PC-9 (cell line): Measurements from ENCODE around the gene DAPK1. TPM values are rescaled to one million over a fixed set of nuclear protein-coding genes. Genes with fewer than 3 reads are reported as not detected.

Experiments used
- BruUV-seq: library from RNA; stranded (reverse); fragments of 400-500 nt; replicated peaks from 2 replicates; lab custom pipeline; 2021; lab: Mats Ljungman, UMichigan
- CTCF ChIA-PET: fragments of 300-600 bp; sonication (Branson Sonifier 250); formaldehyde crosslinking; loops from one replicate; lab custom pipeline; 2022; ENCODE audit warnings: antibody characterized with exemption; lab: Charles Lee
- POLR2A ChIA-PET: fragments of 300-600 bp; sonication (Branson Sonifier 250); formaldehyde crosslinking; loops from one replicate; lab custom pipeline; 2022; ENCODE audit warnings: antibody characterized with exemption; ENCODE audit not compliant: unreplicated experiment; lab: Charles Lee
- DNase-seq, 2 experiments: peaks; one replicate each; pipeline versions ENCODE4 v3.0.0 to v3.0.0-alpha.2; 2015 to 2022; ENCODE audit warnings: mixed read lengths in 1 of 2
- H2AFZ ChIP-seq: fragments of 200-600 bp; sonication (generic); 2 replicates; pipeline ENCODE4 v1.8.1; 2017; ENCODE audit warnings: antibody characterized with exemption
- H3F3A ChIP-seq: fragments of 200-600 bp; sonication (generic); 2 replicates; pipeline ENCODE4 v1.8.1; 2017; ENCODE audit warnings: antibody characterized with exemption, mild to moderate bottlenecking, low read depth; ENCODE audit not compliant: insufficient read depth
- H3K27ac ChIP-seq: fragments of 200-600 bp; sonication (generic); 2 replicates; pipeline ENCODE4 v1.6.1; 2016; ENCODE audit warnings: mixed run types
- H3K27me3 ChIP-seq: fragments of 200-600 bp; sonication (generic); 2 replicates; pipeline ENCODE4 v1.6.1; 2016; ENCODE audit warnings: low read depth, mixed run types; ENCODE audit not compliant: insufficient read depth
- H3K36me3 ChIP-seq: fragments of 200-600 bp; sonication (generic); 2 replicates; pipeline ENCODE4 v1.6.1; 2016; ENCODE audit warnings: low read depth, mixed run types
- H3K4me1 ChIP-seq: fragments of 200-600 bp; sonication (generic); replicated peaks from 2 replicates; pipeline ENCODE4 v1.6.1; 2016; ENCODE audit warnings: mixed run types; ENCODE audit not compliant: insufficient read depth
- H3K4me2 ChIP-seq: fragments of 200-600 bp; sonication (generic); 2 replicates; pipeline ENCODE4 v1.6.1; 2017; ENCODE audit warnings: mixed run types
- H3K4me3 ChIP-seq: fragments of 200-600 bp; sonication (generic); 2 replicates; pipeline ENCODE4 v1.6.1; 2016; ENCODE audit warnings: mixed run types
- H3K79me2 ChIP-seq: fragments of 200-600 bp; sonication (generic); 2 replicates; pipeline ENCODE4 v1.6.1; 2017; ENCODE audit warnings: low read depth, mixed run types
- H3K9me2 ChIP-seq: fragments of 200-600 bp; sonication (generic); 2 replicates; pipeline ENCODE4 v1.8.1; 2017; ENCODE audit warnings: mild to moderate bottlenecking; ENCODE audit not compliant: insufficient read depth
- H3K9me3 ChIP-seq: fragments of 200-600 bp; sonication (generic); 2 replicates; pipeline ENCODE4 v1.8.1; 2016; ENCODE audit warnings: low read depth; ENCODE audit not compliant: insufficient read depth
- H4K20me1 ChIP-seq: fragments of 200-600 bp; sonication (generic); 2 replicates; pipeline ENCODE4 v1.8.1; 2017; ENCODE audit not compliant: insufficient read depth
- CTCF ChIP-seq: fragments of 200-600 bp; sonication (generic); conservative IDR thresholded peaks from 2 replicates; pipeline ENCODE4 v1.6.1; 2017; ENCODE audit warnings: mixed run types, antibody characterized with exemption, mild to moderate bottlenecking, moderate library complexity
- EZH2 ChIP-seq: fragments of 200-600 bp; sonication (generic); IDR thresholded peaks from 2 replicates; pipeline ENCODE4 v1.8.0; 2017; ENCODE audit warnings: antibody characterized with exemption, low read depth
- intact Hi-C: fragments of 100-400 bp; cut with micrococcal nuclease; formaldehyde crosslinking; loops from one replicate; pipeline ENCODE4 v1.10.0; 2022; ENCODE audit not compliant: unreplicated experiment
- total RNA-seq: library from RNA; stranded (reverse); gene quantifications from 2 replicates; pipeline ENCODE4 v1.2.3, GENCODE V29; 2021

Gene DAPK1
- total RNA-seq, 1 experiment from 2014 or later, result 100 TPM

GRCh38 chr9:87535817-87536539 is 38.3 kb downstream of the DAPK1 start:
- Histone ChIP-seq H4K20me1 (no peaks in the 10 kb centered on the region), H3K27ac (no peak overlapping the region), H3K9me3 (no peaks in the 10 kb centered on the region), H3K4me3 (no peak overlapping the region), H3K27me3 (no peaks in the 10 kb centered on the region), H3K36me3 (no peaks in the 10 kb centered on the region), H3K9me2 (no peaks in the 10 kb centered on the region), H3K79me2 (peaks cover 19% of the 10 kb centered on the region), H3K4me2 (no peak overlapping the region), H3K4me1 (no peaks in the 10 kb centered on the region), H2AFZ (no peak overlapping the region), H3F3A (no peaks in the 10 kb centered on the region)
- BruUV-seq, result no TSS peak
- TF ChIP-seq EZH2, result no peak
- no peak for TF ChIP-seq CTCF
- DNase-seq, result no peak
- intact Hi-C loops, result no loop called here
- CTCF ChIA-PET, result no interaction called here
- POLR2A ChIA-PET, result no interaction called here

GRCh38 chr9:87537625-87538024 is 40.0 kb downstream of the DAPK1 start:
- ChIA-PET POLR2A (no interaction called here), CTCF (no interaction called here)
- no peak overlapping the region for H2AFZ ChIP-seq
- DNase-seq, result no peak
- H3K9me3 ChIP-seq, result no peaks in the 10 kb centered on the region
- no peak overlapping the region for H3K27ac ChIP-seq
- no peaks in the 10 kb centered on the region for H3K4me1 ChIP-seq
- intact Hi-C loops, result no loop called here
- no peak overlapping the region for H3K4me3 ChIP-seq
- H3K4me2 ChIP-seq, result no peak overlapping the region
- BruUV-seq, result no TSS peak
- no peaks in the 10 kb centered on the region for H3K36me3 ChIP-seq
- no peaks in the 10 kb centered on the region for H3K9me2 ChIP-seq
- H3F3A ChIP-seq, result no peaks in the 10 kb centered on the region; the same call in 1 of the 2 replicates
- peaks cover 11% of the 10 kb centered on the region for H3K79me2 ChIP-seq
- H4K20me1 ChIP-seq, result no peaks in the 10 kb centered on the region
- no peak for TF ChIP-seq CTCF
- no peak for TF ChIP-seq EZH2
- H3K27me3 ChIP-seq, result no peaks in the 10 kb centered on the region

GRCh38 chr9:87540444-87541105 is 42.9 kb downstream of the DAPK1 start:
- no peaks in the 10 kb centered on the region for H3K9me3 ChIP-seq
- no peaks in the 10 kb centered on the region for H3K27me3 ChIP-seq
- H3F3A ChIP-seq, result peaks cover 2% of the 10 kb centered on the region; the same call in 1 of the 2 replicates
- no TSS peak for BruUV-seq
- H4K20me1 ChIP-seq, result 0 out of 2 replicates have a peak, but pooled peaks cover 4% of the 10 kb centered on the region
- H3K4me1 ChIP-seq, result no peaks in the 10 kb centered on the region
- no peak for DNase-seq
- no peaks in the 10 kb centered on the region for H3K9me2 ChIP-seq
- TF ChIP-seq CTCF, result no peak
- TF ChIP-seq EZH2, result no peak
- no peak overlapping the region for H3K4me2 ChIP-seq
- H3K79me2 ChIP-seq, result peaks cover 10% of the 10 kb centered on the region; the same call in 1 of the 2 replicates
- H3K4me3 ChIP-seq, result no peak overlapping the region
- H2AFZ ChIP-seq, result no peak overlapping the region
- intact Hi-C loops, result no loop called here
- H3K36me3 ChIP-seq, result 0 out of 2 replicates have a peak, but pooled peaks cover 6% of the 10 kb centered on the region
- ChIA-PET POLR2A (no interaction called here), CTCF (interaction anchor here (0.6 kb wide), 1 partner anchor 26 kb away, joined by 5 read pairs; no protein-coding TSS in a partner anchor)
- no peak overlapping the region for H3K27ac ChIP-seq
